ENCODE data around the gene GNL2.

GNL2 gene

DNA sequence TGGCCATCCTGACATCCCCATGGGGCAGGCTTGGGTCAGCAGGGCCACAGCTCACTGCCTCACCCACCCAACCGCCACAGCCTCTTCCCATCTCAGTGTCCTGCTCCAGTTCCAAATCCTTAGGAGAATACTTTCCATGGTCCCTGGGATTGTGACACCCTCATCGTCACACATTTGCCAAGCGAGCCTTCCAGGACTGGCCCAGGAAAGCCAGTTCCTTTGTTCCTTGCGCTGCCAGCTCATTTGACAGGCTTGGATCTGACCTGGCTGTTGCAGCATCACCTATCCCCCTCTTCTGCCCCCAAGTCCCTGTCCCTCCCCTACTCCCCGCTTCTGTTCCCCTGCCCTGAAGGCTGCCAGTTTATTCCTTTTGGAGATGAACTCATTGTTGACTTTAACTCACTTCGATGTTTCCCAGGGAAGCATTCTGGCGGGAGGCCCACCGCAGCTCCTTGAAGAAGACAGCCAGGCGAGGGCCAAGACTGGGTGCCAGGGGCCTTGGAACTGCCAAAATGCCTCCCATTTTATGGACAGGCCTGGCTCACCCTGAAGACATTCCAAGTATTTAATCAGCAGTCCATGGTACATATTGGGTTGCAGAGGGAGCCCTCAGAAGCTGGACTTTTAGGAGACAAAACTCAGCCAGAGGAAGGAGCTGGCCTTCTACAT lies 10.2 kb upstream of the GNL2 start:
- Histone ChIP-seq H2AFZ (ENCODE audit: low read length) (no peak overlapping the region), H3K79me1 (ENCODE audit: low read depth, low read length) (no peaks in the 10 kb centered on the region), H3K27me3 (ENCODE audit: control insufficient read depth in 3 of 3, insufficient read depth in 3 of 3, low read depth in 1 of 3, low read length in 3 of 3) (peaks cover 0 to 88% (median 12%) of the 10 kb centered on the region in 3 experiments), H2BK12ac (ENCODE audit: low read length) (no peak overlapping the region), H3K9me3 (replicated peaks in 1 of 2; ENCODE audit: control insufficient read depth in 2 of 2, insufficient read depth in 1 of 2, low read depth in 1 of 2, low read length in 2 of 2) (no peaks in the 10 kb centered on the region), H3K14ac (ENCODE audit: low read length) (no peak overlapping the region), H3K23ac (ENCODE audit: low read depth, low read length, poor library complexity) (no peak overlapping the region), H3K4me3 (ENCODE audit: low read length in 2 of 2) (no peak overlapping the region), H4K91ac (ENCODE audit: low read depth, low read length, poor library complexity) (no peak overlapping the region), H2BK120ac (ENCODE audit: low read depth, low read length) (no peak overlapping the region), H2BK5ac (ENCODE audit: low read length) (no peak overlapping the region), H3K36me3 (replicated peaks in 1 of 2; ENCODE audit: control insufficient read depth in 2 of 2, insufficient read depth in 2 of 2, low read length in 2 of 2) (no peaks in the 10 kb centered on the region), H4K8ac (ENCODE audit: low read depth, low read length) (no peak overlapping the region), H3K4me1 (ENCODE audit: control insufficient read depth in 2 of 2, insufficient read depth in 1 of 2, low read depth in 1 of 2, low read length in 2 of 2) (no peaks in the 10 kb centered on the region), H3K27ac (replicated peaks; ENCODE audit: low read length) (no peak overlapping the region), H3K4me2 (ENCODE audit: insufficient read depth, low read length, poor library complexity, severe bottlenecking) (no peak overlapping the region), H2AK5ac (ENCODE audit: low read depth, low read length) (no peak overlapping the region), H2BK15ac (ENCODE audit: low read length) (no peak overlapping the region), H3K9ac (ENCODE audit: low read depth, low read length, poor library complexity) (no peak overlapping the region), H3K18ac (ENCODE audit: low read length) (no peak overlapping the region), H3K4ac (ENCODE audit: low read length) (no peak overlapping the region)
- DNase-seq (ENCODE audit: low spot score): no peak
- no CpG with 5 or more reads among the region's 9 CpGs for WGBS, 2 donors (ENCODE audit: extremely low coverage in 2 of 2, insufficient read length in 2 of 2, insufficient replicate concordance in 1 of 2)

DNA sequence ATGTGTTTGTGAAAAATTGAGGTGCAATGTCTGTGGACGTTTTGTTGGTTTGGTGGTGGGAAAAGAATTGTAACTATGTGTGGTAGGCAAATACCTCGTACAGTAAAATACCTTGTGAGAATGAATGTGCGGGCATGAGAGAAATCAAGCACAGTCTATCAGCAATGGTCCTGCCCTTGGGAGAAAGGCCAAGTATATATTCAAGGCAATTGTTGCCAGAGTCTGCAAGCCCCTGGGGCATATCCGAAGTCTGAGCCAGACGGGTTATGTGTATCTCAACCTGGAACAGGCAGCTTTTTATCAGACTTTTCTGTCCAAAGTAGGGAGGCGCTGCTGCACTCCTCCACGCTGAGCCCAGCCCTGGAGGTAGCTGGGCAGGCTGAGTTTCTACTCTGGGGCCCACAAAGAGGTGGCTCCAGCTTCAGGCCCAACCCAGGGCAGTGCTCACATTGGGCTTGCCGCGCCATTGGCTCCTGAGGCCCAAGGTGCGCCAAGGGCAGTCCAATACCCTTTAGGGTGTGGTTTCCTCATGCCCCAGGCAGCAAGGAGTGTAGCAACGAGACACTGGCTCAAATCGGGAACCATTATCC lies 9.4 kb upstream of the GNL2 start:
- no peak overlapping the region for H3K4me3 ChIP-seq (ENCODE audit: low read length in 2 of 2)
- no peak overlapping the region for H2AK5ac ChIP-seq (ENCODE audit: low read depth, low read length)
- H3K4me2 ChIP-seq (ENCODE audit: insufficient read depth, low read length, poor library complexity, severe bottlenecking): no peak overlapping the region
- H2BK15ac ChIP-seq (ENCODE audit: low read length): no peak overlapping the region
- no peak overlapping the region for H2BK120ac ChIP-seq (ENCODE audit: low read depth, low read length)
- H3K9ac ChIP-seq (ENCODE audit: low read depth, low read length, poor library complexity): no peak overlapping the region
- no peak overlapping the region for H3K23ac ChIP-seq (ENCODE audit: low read depth, low read length, poor library complexity)
- H3K79me1 ChIP-seq (ENCODE audit: low read depth, low read length): no peaks in the 10 kb centered on the region
- 100% methylated on average over 1 of the region's 12 CpGs; no CpG with 5 or more reads in 1 of the 2 donors for WGBS, 2 donors (ENCODE audit: extremely low coverage in 2 of 2, insufficient read length in 2 of 2, insufficient replicate concordance in 1 of 2)
- no peaks in the 10 kb centered on the region for H3K4me1 ChIP-seq (ENCODE audit: control insufficient read depth in 2 of 2, insufficient read depth in 1 of 2, low read depth in 1 of 2, low read length in 2 of 2)
- H3K4ac ChIP-seq (ENCODE audit: low read length): no peak overlapping the region
- DNase-seq (ENCODE audit: low spot score): no peak
- H2BK5ac ChIP-seq (ENCODE audit: low read length): no peak overlapping the region
- H4K8ac ChIP-seq (ENCODE audit: low read depth, low read length): no peak overlapping the region
- no peak overlapping the region for H3K27ac ChIP-seq (replicated peaks; ENCODE audit: low read length)
- no peak overlapping the region for H3K14ac ChIP-seq (ENCODE audit: low read length)
- H2BK12ac ChIP-seq (ENCODE audit: low read length): no peak overlapping the region
- peaks cover 0 to 91% (median 12%) of the 10 kb centered on the region in 3 experiments for H3K27me3 ChIP-seq (ENCODE audit: control insufficient read depth in 3 of 3, insufficient read depth in 3 of 3, low read depth in 1 of 3, low read length in 3 of 3)
- H3K36me3 ChIP-seq (replicated peaks in 1 of 2; ENCODE audit: control insufficient read depth in 2 of 2, insufficient read depth in 2 of 2, low read length in 2 of 2): no peaks in the 10 kb centered on the region
- H3K9me3 ChIP-seq (replicated peaks in 1 of 2; ENCODE audit: control insufficient read depth in 2 of 2, insufficient read depth in 1 of 2, low read depth in 1 of 2, low read length in 2 of 2): no peaks in the 10 kb centered on the region
- H2AFZ ChIP-seq (ENCODE audit: low read length): no peak overlapping the region
- H3K18ac ChIP-seq (ENCODE audit: low read length): no peak overlapping the region
- H4K91ac ChIP-seq (ENCODE audit: low read depth, low read length, poor library complexity): no peak overlapping the region

DNA sequence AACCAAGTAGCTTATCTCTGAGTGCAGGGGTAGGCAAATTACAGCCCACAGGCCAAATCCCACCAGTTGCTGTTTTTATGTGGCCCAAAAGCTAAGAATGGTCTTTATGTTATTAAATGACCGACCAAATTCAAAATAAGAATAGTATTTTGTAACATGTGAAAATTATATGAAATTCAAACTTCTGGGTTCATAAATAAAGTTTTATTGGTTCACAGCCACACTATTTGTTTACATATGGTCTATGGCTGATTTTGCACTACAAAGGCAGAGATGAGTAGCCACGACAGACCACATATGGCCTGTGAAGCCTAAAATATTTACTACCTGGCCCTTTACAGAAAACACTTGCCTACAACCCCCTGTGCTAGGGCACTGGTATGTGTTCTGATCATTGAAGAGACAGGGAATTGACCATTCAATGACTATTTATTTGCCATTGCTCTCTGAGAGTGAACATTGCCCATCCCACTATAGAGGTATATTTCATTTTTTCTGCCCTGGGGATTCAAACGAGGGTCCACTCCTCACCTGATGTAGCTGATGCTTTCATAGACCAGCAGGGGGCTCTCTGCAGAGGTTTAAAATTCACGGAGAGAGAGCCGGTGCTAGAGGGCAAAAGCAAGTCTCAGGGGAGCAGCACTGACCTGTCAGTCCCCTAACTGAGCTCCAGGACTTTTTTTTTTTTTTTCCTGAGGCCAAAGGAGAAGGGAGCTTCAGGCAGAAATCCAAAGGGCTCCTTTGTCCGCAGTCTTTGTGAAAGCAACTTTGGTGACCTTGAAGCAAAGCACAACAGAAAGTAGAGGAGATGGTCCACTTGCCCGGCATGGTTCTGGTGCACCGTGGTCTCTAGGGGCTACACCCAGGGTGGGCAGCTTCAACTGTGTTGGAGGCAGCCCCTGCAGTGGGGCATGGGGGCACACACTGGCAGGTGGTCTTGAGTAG lies 7.3 kb upstream of the GNL2 start:
- H2BK15ac ChIP-seq (ENCODE audit: low read length): no peak overlapping the region
- DNase-seq (ENCODE audit: low spot score): peak; percentile 41
- WGBS, 2 donors (ENCODE audit: extremely low coverage in 2 of 2, insufficient read length in 2 of 2, insufficient replicate concordance in 1 of 2): no CpG with 5 or more reads among the region's 8 CpGs

DNA sequence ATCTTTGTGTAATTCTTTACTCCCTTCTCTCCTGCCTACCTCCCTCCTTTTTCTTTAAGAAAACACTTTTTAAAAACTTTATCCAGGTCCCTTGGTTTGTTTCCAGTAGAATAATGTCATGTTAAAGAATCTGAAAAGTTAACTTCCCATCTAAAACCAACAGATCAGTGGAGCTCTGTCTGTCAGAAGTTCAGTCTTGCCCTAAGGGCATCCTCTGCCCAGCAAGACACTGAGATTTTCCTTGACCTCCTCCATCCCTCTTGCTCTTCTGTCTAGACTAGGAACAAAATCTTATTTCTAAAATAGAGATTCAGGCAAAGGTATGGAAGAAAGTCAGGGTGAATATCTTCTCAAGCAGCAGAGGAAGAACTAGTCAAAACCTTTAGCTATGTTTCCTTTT lies 5.7 kb upstream of the GNL2 start:
- H3K23ac ChIP-seq (ENCODE audit: low read depth, low read length, poor library complexity): no peak overlapping the region

More for the DNA sequence above, 7.3 kb upstream of the GNL2 start:
- Histone ChIP-seq H3K9ac (ENCODE audit: low read depth, low read length, poor library complexity) (no peak overlapping the region), H4K91ac (ENCODE audit: low read depth, low read length, poor library complexity) (no peak overlapping the region), H3K9me3 (replicated peaks in 1 of 2; ENCODE audit: control insufficient read depth in 2 of 2, insufficient read depth in 1 of 2, low read depth in 1 of 2, low read length in 2 of 2) (no peaks in the 10 kb centered on the region), H2BK5ac (ENCODE audit: low read length) (no peak overlapping the region), H2AFZ (ENCODE audit: low read length) (no peak overlapping the region), H3K27ac (replicated peaks; ENCODE audit: low read length) (no peak overlapping the region), H2BK120ac (ENCODE audit: low read depth, low read length) (no peak overlapping the region), H3K79me1 (ENCODE audit: low read depth, low read length) (no peaks in the 10 kb centered on the region), H3K14ac (ENCODE audit: low read length) (no peak overlapping the region), H3K4me3 (ENCODE audit: low read length in 2 of 2) (no peak overlapping the region), H3K4me2 (ENCODE audit: insufficient read depth, low read length, poor library complexity, severe bottlenecking) (no peak overlapping the region), H3K23ac (ENCODE audit: low read depth, low read length, poor library complexity) (no peak overlapping the region), H2BK12ac (ENCODE audit: low read length) (no peak overlapping the region), H3K27me3 (ENCODE audit: control insufficient read depth in 3 of 3, insufficient read depth in 3 of 3, low read depth in 1 of 3, low read length in 3 of 3) (peaks cover 0 to 74% (median 5%) of the 10 kb centered on the region in 3 experiments), H3K4ac (ENCODE audit: low read length) (no peak overlapping the region), H3K36me3 (replicated peaks in 1 of 2; ENCODE audit: control insufficient read depth in 2 of 2, insufficient read depth in 2 of 2, low read length in 2 of 2) (no peaks in the 10 kb centered on the region), H3K18ac (ENCODE audit: low read length) (no peak overlapping the region), H3K4me1 (ENCODE audit: control insufficient read depth in 2 of 2, insufficient read depth in 1 of 2, low read depth in 1 of 2, low read length in 2 of 2) (no peaks in the 10 kb centered on the region), H2AK5ac (ENCODE audit: low read depth, low read length) (no peak overlapping the region), H4K8ac (ENCODE audit: low read depth, low read length) (no peak overlapping the region)

More for the DNA sequence above, 5.7 kb upstream of the GNL2 start:
- Histone ChIP-seq H3K9ac (ENCODE audit: low read depth, low read length, poor library complexity) (no peak overlapping the region), H3K79me1 (ENCODE audit: low read depth, low read length) (no peaks in the 10 kb centered on the region), H3K14ac (ENCODE audit: low read length) (no peak overlapping the region), H3K27ac (replicated peaks; ENCODE audit: low read length) (no peak overlapping the region), H3K36me3 (replicated peaks in 1 of 2; ENCODE audit: control insufficient read depth in 2 of 2, insufficient read depth in 2 of 2, low read length in 2 of 2) (no peaks in the 10 kb centered on the region), H2BK5ac (ENCODE audit: low read length) (no peak overlapping the region), H4K91ac (ENCODE audit: low read depth, low read length, poor library complexity) (no peak overlapping the region), H3K18ac (ENCODE audit: low read length) (no peak overlapping the region), H4K8ac (ENCODE audit: low read depth, low read length) (no peak overlapping the region), H3K27me3 (ENCODE audit: control insufficient read depth in 3 of 3, insufficient read depth in 3 of 3, low read depth in 1 of 3, low read length in 3 of 3) (peaks cover 0 to 64% (median 0%) of the 10 kb centered on the region in 3 experiments), H2BK15ac (ENCODE audit: low read length) (no peak overlapping the region), H2BK12ac (ENCODE audit: low read length) (no peak overlapping the region), H3K4ac (ENCODE audit: low read length) (no peak overlapping the region), H3K4me3 (ENCODE audit: low read length in 2 of 2) (no peak overlapping the region), H2AK5ac (ENCODE audit: low read depth, low read length) (no peak overlapping the region), H3K4me2 (ENCODE audit: insufficient read depth, low read length, poor library complexity, severe bottlenecking) (no peak overlapping the region), H2BK120ac (ENCODE audit: low read depth, low read length) (no peak overlapping the region), H3K4me1 (ENCODE audit: control insufficient read depth in 2 of 2, insufficient read depth in 1 of 2, low read depth in 1 of 2, low read length in 2 of 2) (no peaks in the 10 kb centered on the region), H2AFZ (ENCODE audit: low read length) (no peak overlapping the region), H3K9me3 (replicated peaks in 1 of 2; ENCODE audit: control insufficient read depth in 2 of 2, insufficient read depth in 1 of 2, low read depth in 1 of 2, low read length in 2 of 2) (no peaks in the 10 kb centered on the region)
- DNase-seq (ENCODE audit: low spot score): no peak
